GM18508 (cell line): Measurements from ENCODE around the gene CDKN1C.

Source experiments
- ATAC-seq: cut with Tn5 transposase; IDR thresholded peaks from one replicate; pipeline ENCODE4 v1.9.1; 2021; ENCODE audit warnings: moderate number of reproducible peaks; ENCODE audit not compliant: insufficient read depth, unreplicated experiment

The CDKN1C gene

DNA sequence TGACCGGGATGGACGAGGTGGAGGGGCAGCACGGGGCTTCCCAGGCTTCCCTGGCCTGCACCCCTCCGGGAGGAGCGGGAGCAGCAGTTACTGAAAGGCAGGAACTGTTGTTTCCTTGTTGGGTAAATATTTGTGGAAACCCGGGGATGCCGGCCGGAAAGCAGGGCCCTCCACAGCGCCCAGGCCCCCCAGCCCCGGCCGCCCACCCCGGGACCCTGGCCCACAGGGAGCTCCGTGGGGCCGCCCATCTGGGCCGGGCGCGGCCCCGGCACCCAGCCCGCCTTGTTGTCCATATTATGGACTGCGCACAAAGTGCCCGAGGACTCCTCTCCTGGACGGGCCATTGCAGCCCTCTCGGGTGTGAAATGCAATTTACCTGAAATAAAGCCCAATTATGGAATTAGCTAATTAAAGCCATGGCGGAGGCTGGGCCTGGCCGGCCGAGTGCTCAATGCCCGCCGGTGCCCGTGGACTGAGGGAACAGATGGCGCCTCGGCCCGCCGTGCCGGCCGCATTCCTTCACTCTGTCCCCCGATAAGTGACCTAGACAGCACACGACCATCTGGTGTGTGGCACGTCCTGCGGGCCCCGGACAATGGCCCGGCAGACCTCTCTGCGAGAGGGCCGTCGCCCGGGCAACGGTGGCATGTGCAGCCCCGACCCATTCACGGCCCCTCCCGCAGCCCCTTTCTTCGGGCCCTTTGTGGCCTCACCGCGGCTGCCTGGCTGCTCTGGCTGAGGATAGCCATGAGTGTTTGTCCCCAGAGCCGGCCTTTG lies 35.4 kb downstream of the CDKN1C start:
- no peak for ATAC-seq

DNA sequence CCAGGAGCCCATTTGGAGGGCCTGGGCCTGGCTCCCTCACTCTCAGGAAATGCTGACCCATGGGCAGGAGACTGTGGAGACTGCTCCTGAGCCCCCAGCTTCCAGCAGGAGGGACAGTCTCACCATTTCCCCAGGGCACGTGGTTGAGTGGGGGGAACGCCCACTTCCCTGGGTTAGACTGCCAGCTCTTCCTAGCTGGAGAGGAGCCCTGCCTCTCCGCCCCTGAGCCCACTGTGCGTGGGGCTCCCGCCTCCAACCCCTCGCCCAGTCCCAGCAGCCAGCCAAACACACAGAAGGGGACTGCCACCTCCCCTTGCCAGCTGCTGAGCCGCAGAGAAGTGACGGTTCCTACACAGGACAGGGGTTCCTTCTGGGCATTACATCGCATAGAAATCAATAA lies 37.1 kb downstream of the CDKN1C start:
- no peak for ATAC-seq

DNA sequence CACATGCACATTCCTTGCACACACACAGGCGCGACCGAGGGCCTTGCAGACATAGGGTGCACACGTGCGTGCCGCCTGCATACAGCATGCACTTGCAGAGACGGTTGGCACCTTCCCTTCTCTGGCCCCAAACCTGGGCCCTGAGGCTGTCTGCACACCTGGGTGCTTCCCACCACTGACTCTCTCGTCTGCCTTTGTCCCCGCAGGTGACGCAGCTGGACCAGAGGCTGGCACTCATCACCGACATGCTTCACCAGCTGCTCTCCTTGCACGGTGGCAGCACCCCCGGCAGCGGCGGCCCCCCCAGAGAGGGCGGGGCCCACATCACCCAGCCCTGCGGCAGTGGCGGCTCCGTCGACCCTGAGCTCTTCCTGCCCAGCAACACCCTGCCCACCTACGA lies 38.0 kb downstream of the CDKN1C start:
- ATAC-seq, result no peak

DNA sequence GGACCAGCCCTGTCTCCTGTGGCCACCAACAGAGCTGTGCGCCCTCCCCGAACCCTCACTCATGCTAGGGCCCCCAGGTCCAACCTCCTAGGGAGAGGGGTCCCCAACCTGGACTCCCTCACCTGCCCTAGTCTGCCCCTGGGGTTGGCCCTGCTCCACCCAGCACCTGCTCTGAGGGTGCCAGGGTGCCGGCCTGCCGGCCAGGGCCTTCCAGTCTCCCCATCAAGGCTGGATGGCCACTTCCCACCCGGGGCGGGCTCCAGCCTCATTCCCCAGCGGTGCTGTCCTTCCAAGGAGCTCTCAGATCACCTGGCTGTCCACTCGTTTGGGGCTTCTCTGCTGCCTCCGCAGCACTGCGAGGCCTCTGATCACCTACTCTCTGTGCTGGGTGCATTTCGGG lies 39.1 kb downstream of the CDKN1C start:
- ATAC-seq, result no peak

DNA sequence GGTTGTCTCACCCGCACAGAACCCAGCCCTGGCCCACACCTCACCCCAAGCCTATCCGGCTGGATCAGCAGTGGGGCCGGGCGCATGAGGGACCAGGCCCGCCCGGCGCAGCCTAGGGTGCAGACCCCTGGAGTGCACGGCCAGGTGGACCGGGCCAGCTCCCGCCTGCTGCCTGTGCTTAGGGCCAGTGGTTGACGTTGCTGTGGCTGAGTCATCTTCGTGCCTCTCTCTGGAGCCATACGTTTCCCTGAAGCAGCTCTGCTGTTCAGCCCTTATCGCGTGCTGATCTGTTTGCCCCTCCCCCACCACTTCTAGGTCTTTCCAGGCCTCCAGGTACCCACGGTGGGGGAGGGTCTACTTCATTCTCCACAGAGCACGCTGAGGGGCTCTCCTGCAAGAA lies 39.5 kb downstream of the CDKN1C start:
- no peak for ATAC-seq

DNA sequence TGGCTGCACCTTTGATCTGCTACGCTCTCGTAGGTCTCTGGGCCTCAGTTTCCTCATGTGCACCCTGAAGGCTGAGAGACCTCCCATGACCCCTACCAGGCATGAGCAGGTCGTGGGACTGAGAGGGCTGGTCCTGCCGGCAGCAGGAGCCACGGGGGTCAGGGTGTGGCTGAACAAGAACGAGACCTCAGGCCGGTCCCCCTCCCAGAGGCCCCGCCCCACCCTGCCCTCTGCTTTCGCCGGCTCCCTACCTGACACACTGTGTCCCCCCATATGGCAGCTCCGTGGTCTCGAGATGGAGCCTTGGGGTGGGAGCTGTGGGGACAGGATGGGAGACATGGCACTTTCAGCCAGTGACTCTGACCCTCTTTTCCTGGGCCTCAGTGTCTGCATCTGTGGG lies 40.6 kb downstream of the CDKN1C start:
- no peak for ATAC-seq

DNA sequence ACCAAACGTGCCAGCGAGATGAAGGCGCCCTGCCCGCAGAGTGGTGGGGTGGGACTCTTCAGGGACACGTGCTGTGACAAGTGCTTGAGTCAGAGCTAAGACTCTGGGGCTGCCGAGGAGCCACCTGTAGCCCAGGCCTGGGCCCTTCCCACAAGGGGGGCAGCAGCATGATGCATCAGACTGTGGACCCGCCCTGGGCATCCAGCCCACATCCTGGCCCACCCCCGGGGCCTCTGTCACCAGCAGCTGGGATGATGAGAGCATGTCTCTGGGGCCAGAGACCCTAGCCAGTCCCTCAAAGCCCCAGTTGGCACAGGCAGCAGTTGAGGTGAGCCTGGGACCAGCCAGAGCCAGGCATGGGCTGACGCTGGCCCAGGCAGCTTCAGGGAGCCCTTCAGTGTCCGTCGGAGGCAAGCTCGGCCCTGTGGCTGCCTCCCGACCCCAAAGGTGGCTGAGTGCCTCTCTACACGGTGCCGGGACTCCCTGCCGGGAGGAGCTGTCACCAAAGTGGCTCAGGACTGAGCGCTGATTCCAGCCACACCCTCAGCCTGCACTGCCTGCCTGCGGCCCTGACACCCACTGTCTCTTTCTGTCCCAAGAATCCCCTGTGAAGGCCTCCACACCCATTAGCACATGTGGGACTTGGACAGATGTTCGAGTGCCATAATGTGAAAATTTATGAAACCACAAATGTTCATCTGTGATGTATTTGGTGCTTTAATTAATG lies 41.3 kb downstream of the CDKN1C start:
- no peak for ATAC-seq

DNA sequence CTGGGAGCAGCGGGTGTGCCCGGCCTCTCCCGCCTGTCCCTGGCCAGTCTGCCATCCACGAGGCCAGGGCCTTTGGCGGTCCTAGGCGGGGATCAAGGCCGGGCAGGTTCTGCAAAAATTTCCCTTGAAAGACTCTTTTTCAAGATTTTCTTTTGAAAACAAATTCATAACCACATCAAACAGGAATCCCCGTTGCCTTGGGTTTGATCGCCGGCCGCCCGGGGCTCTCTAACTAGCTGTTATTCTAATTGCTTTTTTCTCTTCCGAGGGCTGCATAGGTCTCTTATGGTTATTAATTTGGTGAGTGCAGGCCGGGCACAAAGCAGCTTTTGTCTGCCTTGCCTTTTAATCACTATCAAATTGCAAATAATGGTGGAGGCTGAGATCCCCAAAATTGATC lies 42.0 kb downstream of the CDKN1C start:
- ATAC-seq, result no peak

DNA sequence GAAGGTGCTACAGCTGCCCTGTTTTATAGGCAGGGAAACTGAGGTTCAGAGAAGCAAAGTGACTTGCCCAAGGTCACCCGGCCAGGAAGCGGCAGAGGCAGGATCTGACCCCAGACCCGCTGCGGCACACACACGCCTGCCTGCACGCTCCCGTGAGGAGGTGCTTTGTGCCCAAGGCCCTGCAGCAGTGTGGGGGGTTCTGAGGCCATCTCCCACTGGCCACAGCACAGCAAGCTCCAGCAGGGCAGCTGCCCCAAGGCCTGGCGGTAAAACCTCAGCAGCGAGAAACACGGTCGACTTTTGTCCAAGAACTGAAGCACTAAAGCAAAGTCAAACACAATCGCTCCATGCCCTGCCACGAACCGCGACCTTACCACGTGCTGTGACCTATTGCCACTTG lies 42.7 kb downstream of the CDKN1C start:
- ATAC-seq, result no peak

DNA sequence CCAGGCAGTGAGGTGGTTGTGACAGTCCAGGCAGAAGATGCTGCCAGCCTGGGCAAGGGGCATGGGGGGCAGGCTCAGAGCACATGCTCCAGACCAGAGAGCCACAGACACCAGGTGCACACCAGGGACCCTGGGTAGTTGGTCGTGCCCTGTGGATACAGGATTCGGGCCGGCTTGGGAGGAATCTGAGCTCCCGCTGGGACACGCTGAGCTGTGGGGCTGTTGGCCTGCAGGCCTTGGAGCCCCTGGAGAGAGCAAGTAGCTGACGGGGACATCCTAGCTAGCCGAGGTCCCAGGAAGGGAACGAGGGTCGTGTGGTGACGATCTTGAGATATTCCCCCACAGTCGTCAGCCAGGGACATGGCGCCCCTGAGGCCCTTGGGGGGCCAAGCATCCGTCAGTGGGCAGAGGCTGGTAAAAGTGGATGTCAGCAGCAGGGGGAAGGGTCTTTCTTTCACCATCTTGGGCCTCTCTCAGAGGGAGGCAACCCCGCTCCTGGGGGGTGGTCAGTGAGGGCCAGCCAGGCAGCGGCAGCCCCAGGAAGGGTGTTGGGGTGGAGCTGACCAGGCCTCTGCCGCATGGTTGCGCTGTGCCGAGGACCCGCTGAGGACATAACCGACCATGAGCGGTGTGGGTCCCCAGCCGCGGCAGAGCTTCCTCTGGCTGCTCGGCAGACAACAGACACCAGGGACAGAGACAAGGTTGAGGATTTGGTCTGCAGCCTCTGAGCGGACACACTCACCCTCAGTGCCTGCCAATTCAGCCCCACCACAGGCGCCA lies 44.0 kb downstream of the CDKN1C start:
- no peak for ATAC-seq

DNA sequence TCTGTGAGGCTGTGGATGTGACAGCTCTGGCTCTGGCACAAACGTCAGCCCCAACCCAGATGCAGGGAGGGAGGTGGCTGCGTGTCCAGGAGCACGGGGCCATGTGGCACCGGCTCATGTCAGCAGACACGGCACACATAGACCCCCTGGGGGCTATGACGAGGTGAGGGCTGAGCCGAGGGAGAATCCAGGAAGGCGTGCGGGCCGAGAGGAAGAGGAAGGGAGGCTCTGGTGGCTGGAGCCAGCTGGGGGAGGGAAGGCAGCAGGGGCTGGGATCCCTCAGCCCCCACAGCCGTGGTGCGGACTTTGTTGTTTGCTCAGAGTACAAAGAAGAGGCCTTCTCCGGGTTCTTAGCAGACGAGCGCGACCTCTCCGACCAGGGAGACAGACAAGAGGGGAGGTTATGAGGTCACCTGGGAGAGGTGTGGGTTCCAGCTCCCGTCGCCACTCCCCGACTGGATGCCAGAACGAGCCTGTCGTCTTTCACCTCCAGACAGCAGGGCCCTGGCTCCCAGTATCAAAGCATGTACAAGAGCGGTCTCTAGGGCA lies 46.1 kb downstream of the CDKN1C start:
- no peak for ATAC-seq

DNA sequence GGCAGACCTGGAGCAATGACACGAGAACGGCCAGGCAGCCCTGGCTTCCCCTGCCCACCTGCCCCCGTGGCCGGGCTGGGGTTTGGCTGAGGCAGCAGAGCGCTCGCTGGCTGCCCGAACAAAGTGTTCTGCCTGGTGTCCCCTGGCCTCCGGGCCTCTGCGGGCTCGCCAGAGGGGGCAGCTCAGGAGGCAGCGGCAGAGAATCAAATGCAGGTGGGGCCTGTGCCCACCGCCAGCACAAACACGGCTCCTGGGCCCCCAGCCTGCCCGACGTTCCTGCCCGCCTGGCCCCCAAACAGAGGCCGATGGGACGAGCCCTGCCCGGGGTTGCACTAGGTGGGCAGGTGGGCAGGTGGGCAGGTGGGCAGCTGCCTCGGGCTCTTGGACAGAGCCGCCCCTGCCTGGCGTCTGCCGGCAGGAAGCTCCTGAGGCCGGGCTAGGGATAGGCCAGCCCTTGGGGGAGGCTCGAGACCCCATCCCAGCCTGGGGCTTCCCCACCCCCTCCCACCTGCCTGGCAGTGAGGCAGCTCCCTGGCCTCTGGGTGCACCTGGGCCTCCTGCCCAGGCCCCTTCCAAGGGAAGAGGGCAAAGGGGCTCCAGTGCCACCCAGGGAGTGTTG lies 46.8 kb downstream of the CDKN1C start:
- no peak for ATAC-seq

DNA sequence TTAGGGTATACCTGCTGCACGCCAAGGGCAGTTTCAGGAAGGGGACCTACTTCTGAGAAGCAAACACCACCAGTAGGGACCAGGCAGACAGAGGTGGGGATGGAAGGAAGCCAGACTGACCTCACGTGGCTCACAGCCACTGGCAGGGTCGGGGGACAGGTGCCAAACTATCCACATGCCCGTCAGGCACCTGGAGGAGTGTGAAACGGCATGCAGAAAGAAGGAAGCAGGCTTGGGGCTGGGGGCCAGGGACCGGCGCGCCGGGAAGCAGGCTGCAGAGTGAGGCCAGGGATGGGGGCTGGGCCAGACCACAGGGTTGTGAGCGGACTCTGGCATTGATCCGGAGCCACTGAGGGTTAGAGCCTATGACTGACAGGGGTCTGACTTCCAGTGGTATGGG lies 47.5 kb downstream of the CDKN1C start:
- ATAC-seq, result no peak

DNA sequence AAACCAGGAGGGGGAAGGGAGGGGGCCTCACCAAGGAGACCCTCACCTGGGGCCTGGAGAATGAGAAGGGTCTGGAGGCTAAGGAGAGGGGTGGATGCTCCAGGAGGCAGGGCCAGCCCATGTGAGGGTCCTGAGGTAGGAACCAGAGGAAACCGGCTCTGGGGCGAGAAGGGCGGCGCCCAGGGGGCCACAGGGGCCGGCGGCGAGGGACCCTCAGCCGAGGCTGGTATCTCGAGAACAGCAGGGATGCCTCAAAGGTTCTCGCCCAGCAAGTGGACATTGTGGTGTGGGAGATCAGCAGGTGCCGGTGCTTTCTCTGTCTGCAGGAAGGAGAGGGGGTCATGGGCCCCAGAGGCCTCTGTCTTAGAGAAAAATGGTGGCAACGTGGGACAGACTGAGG lies 47.9 kb downstream of the CDKN1C start:
- no peak for ATAC-seq

DNA sequence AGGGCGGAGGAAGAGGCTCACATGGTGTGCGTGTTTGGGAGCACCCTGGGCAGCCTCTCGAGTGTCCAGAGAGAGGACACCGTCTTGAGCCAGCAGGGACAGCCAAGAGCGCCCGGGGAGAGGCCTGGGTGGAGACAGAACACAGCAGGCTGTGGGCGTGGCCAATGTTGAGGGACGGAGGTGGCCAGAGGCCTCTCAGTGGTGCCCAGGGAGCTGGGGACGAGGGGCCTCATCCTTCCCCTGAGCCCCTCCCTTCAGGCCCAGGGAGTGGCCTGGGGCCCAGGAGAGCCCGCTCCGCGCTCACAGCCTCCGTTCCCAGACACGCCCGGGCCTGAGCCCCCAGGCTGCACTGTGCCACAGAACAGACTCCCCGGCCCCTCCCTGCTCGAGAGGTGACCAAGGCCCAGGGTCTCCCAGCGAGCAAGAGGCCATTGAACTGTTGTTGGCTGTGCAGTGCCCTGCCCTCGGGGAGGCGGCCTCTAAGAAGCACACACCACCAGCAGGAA lies 48.4 kb downstream of the CDKN1C start:
- ATAC-seq, result no peak

DNA sequence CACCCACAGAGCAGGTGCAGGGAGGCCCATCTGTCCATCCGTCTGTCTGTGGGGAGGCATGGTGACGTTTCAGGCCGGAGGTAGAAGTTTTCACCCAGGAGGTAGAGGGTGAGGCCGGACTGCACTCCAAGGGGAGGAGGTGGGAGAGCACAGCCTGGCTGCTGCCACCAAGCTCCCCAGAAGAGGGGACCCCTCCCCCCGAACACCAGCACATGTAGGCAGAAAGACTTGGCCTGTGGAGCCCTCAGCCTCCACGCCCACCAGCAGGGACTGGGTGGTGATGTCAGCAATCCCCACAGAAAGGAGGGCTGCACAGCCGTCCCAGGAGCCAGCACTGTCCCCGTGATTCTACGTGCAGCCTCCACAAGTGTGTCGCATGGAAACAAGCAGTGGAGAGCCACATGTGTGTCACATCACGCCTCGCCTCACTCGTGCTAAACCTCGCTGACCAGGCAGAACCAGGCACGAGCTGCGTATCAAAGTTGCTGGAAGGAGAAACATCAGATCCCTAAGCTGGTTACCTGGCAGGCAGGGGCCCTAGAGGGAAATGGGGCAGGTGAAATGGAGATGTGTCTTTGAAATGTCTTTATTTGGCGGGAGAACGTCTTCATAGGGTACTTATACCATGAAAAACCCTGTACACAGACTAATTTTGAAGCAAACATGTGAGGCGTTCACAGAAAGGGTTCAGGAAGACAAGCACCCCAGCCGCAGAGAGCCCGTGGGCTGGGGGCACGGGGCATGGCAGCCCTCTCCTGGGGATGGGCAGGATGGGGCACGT lies 49.1 kb downstream of the CDKN1C start:
- no peak for ATAC-seq

DNA sequence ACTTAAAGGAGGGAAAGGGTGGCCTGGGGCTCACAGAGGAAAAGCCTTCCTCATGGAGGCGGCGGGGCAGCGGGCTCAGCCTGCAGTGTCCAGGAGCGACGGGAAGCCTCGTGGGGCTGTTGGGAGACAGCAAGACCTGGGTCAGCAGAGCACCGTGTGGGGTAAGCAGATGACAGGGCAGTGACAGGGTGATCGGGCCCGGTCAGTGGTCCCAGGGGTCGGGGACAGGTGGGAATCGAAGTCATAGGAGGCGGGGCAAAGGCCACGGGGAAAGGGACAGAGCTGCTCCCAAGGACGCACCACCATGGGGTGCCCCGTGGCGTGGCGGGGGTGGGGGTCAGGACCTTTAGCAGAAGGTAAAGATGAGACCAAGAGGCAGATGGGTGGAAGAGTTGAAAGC lies 49.8 kb downstream of the CDKN1C start:
- no peak for ATAC-seq

DNA sequence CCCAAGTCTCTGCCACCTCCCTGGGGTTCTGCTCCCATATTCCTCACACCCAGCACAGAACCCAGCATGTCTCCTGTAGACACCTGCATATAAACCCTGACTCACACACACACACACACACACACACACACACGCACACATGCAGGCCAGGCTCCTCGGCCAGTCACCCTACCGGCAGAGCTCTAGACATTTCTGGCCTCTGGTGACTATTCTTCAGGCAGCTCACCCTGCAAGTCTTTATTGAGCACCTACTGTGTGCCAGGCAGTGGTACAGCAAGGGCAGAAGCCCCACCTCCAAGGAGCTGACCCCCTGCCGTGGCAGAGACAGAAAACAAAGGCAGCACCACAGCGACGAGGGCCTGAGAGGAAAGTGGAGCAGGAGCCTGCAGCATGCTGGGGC lies 50.3 kb downstream of the CDKN1C start:
- no peak for ATAC-seq

DNA sequence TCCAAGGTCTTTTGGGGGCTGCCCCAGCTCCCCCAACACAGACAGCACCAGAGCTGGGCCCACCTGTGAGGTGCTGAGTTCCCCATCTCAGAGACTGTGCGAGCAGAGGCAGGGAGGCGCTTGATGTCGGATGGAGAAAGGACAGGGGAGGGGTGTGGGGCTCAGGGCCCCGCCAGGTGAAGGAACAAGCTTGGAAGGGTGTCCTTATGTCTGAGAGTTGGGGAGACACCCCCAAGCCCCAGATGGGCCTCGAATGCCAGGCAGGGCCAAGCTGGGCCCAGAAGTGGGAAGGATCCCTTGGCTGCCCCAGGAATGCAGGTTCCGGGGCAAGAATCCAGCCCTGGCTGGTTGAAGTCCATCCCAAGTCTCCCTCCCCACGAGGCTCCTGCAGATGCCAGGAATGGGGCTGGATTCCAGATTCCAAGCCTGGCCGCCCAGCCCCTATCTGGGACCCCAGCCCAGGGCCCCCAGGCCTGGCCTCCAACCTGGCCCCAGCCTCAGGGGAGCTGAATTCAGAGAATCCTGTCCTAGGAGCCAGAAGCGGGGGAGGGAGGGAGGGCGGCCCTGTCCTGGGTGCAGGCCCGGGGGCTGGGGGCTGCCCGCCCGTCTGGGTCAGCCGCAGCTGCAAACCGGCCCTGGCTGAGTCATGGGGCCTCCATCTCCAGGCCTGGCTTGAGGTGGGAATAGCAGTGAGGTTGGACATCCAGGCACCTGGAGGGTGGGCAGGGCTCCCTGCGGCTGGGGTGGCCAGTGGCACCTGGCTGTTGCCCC lies 50.9 kb downstream of the CDKN1C start:
- ATAC-seq, result no peak
